NB4 (cell line): Measurements from ENCODE around the gene BLVRB.

Experiments used
- CTCF ChIP-seq: IDR thresholded peaks from one replicate; pipeline ENCODE4 v1.5.1; 2012; ENCODE audit warnings: low read depth, low read length
- MAX ChIP-seq: IDR thresholded peaks from 2 replicates; pipeline ENCODE4 v1.6.1; 2011; ENCODE audit warnings: low read depth, low read length
- MYC ChIP-seq: IDR thresholded peaks from 2 replicates; pipeline ENCODE4 v1.6.1; 2011; ENCODE audit warnings: low read depth, low read length
- POLR2A ChIP-seq: IDR thresholded peaks from 2 replicates; pipeline ENCODE4 v1.6.1; 2011; ENCODE audit warnings: mild to moderate bottlenecking; ENCODE audit not compliant: insufficient read length; ENCODE audit errors: extremely low read depth

GRCh38 chr19:40419780-40420179, 45.8 kb downstream of the BLVRB start:
- TF ChIP-seq MYC (no peak), CTCF (no peak), POLR2A (no peak), MAX (no peak)
